A549 (cell line): ENCODE results near the gene MAP9. TPM values are rescaled to one million over a fixed set of nuclear protein-coding genes. Genes with fewer than 3 reads are reported as not detected.

Experiments used
- ATAC-seq, 2 experiments: fragments of 200-7000 bp in 1 of 2; fragments of >200 bp in 1 of 2; cut with Nextera tagmentation in 1 of 2; cut with Tn5 transposase in 1 of 2; 3 replicates each; pipeline versions ENCODE4 v1.8.0 to v1.9.1; 2018 to 2020; ENCODE audit warnings: mild to moderate bottlenecking in 1 of 2, moderate library complexity in 1 of 2
- CTCF ChIA-PET: fragments of 300-600 bp; sonication (Branson Sonifier 250); formaldehyde crosslinking; extraction: SDS; loops from one replicate; lab custom pipeline; 2021; ENCODE audit warnings: antibody characterized with exemption, inconsistent platforms; lab: Yijun Ruan, JAX
- POLR2A ChIA-PET: fragments of 350-600 bp; formaldehyde crosslinking; extraction: SDS; loops from one replicate; lab custom pipeline; 2021; ENCODE audit warnings: antibody characterized with exemption, inconsistent platforms; lab: Yijun Ruan, JAX
- DNase-seq, 2 experiments: peaks; one replicate each; pipeline versions ENCODE4 v3.0.0 to v3.0.0-alpha.2; 2011 to 2016; ENCODE audit warnings: low read depth in 1 of 2, low spot score in 1 of 2
- FAIRE-seq: peaks from 2 replicates; lab custom pipeline; 2011; peaks lifted over from hg19 to GRCh38; lab: Jason Lieb, UNC
- H3K27ac ChIP-seq, 2 experiments: fragments of >200 bp; sonication (Bioruptor Twin); formaldehyde crosslinking; 3 replicates each; pipeline ENCODE4 v1.5.1; 2016 to 2017
- H3K4me1 ChIP-seq: fragments of >200 bp; sonication (Bioruptor Twin); formaldehyde crosslinking; 3 replicates; pipeline ENCODE4 v1.6.1; 2016
- H3K4me2 ChIP-seq: fragments of >200 bp; sonication (Bioruptor Twin); formaldehyde crosslinking; 3 replicates; pipeline ENCODE4 v1.6.1; 2016
- H3K4me3 ChIP-seq: fragments of >200 bp; sonication (Bioruptor Twin); formaldehyde crosslinking; 3 replicates; pipeline ENCODE4 v1.5.1; 2016
- H3K9me3 ChIP-seq: fragments of >200 bp; sonication (Bioruptor Twin); formaldehyde crosslinking; 3 replicates; pipeline ENCODE4 v1.6.1; 2016
- ATOH8 ChIP-seq: fragments of 250-450 bp; sonication (Bioruptor Pico); IDR thresholded peaks from 2 replicates; pipeline ENCODE4 v1.5.0; 2020; ENCODE audit warnings: low read depth, mild to moderate bottlenecking, moderate library complexity
- CEBPB ChIP-seq, 2 experiments: fragments of >200 bp in 1 of 2; sonication (Bioruptor Twin) in 1 of 2; formaldehyde crosslinking in 1 of 2; IDR thresholded peaks; 2 replicates each; pipeline ENCODE4 v1.6.1; 2012 to 2016
- EHF ChIP-seq: fragments of 250-450 bp; sonication (Bioruptor Pico); IDR thresholded peaks from 2 replicates; pipeline ENCODE4 v1.5.0; 2020; ENCODE audit warnings: mild to moderate bottlenecking
- EHMT2 ChIP-seq: fragments of 200-600 bp; sonication (generic); IDR thresholded peaks from 2 replicates; pipeline ENCODE4 v1.6.1; 2016; ENCODE audit warnings: antibody characterized with exemption, low read depth, mild to moderate bottlenecking, moderate library complexity
- ELK1 ChIP-seq: fragments of 150-350 bp; IDR thresholded peaks from 2 replicates; pipeline ENCODE4 v1.6.1; 2014; ENCODE audit warnings: low read depth, mild to moderate bottlenecking, low read length
- FOXS1 ChIP-seq: fragments of 250-450 bp; sonication (Bioruptor Pico); IDR thresholded peaks from 2 replicates; pipeline ENCODE4 v1.5.0; 2020; ENCODE audit warnings: mild to moderate bottlenecking, moderate library complexity
- GATA3 ChIP-seq: IDR thresholded peaks from 2 replicates; pipeline ENCODE4 v1.6.1; 2012; ENCODE audit warnings: borderline replicate concordance
- HDAC2 ChIP-seq: fragments of 200-600 bp; sonication (generic); IDR thresholded peaks from 2 replicates; pipeline ENCODE4 v1.6.1; 2016
- HES2 ChIP-seq: fragments of >200 bp; sonication (Bioruptor Twin); formaldehyde crosslinking; IDR thresholded peaks from 2 replicates; pipeline ENCODE4 v1.6.1; 2016
- HOXA7 ChIP-seq: fragments of 250-450 bp; sonication (Bioruptor Pico); IDR thresholded peaks from 2 replicates; pipeline ENCODE4 v1.5.0; 2020; ENCODE audit warnings: mild to moderate bottlenecking, moderate library complexity
- HOXB5 ChIP-seq: fragments of 250-450 bp; sonication (Bioruptor Pico); IDR thresholded peaks from 2 replicates; pipeline ENCODE4 v1.5.0; 2020; ENCODE audit warnings: mild to moderate bottlenecking, moderate library complexity
- JUNB ChIP-seq: fragments of >200 bp; sonication (Bioruptor Twin); formaldehyde crosslinking; IDR thresholded peaks from 2 replicates; pipeline ENCODE4 v1.6.1; 2016
- MAFK ChIP-seq: fragments of 450-650 bp; IDR thresholded peaks from 2 replicates; pipeline ENCODE4 v1.6.1; 2014; ENCODE audit not compliant: partially characterized antibody
- NPAS2 ChIP-seq: fragments of 250-450 bp; sonication (Bioruptor Pico); IDR thresholded peaks from 2 replicates; pipeline ENCODE4 v1.8.0; 2022; ENCODE audit warnings: mild to moderate bottlenecking, moderate library complexity, borderline replicate concordance
- RCOR1 ChIP-seq: fragments of 150-350 bp; IDR thresholded peaks from 2 replicates; pipeline ENCODE4 v1.6.1; 2014; ENCODE audit warnings: antibody characterized with exemption, low read length, low read depth
- REST ChIP-seq: fragments of 200-600 bp; sonication (generic); IDR thresholded peaks from 2 replicates; pipeline ENCODE4 v1.6.1; 2016; ENCODE audit warnings: antibody characterized with exemption, mild to moderate bottlenecking, moderate library complexity
- TP53 ChIP-seq: fragments of 250-450 bp; sonication (Bioruptor Pico); IDR thresholded peaks from 2 replicates; pipeline ENCODE4 v1.5.0; 2021; ENCODE audit warnings: mild to moderate bottlenecking, moderate library complexity
- USF2 ChIP-seq: fragments of 450-650 bp; IDR thresholded peaks from 2 replicates; pipeline ENCODE4 v1.6.1; 2014; ENCODE audit warnings: antibody characterized with exemption
- ZC3H11A ChIP-seq: fragments of 450-650 bp; IDR thresholded peaks from 2 replicates; pipeline ENCODE4 v1.6.1; 2014; ENCODE audit warnings: antibody characterized with exemption, mild to moderate bottlenecking
- ZNF302 ChIP-seq: fragments of 250-450 bp; sonication (Bioruptor Pico); IDR thresholded peaks from 2 replicates; pipeline ENCODE4 v1.9.0; 2021; ENCODE audit warnings: inconsistent platforms, mild to moderate bottlenecking, moderate library complexity
- ZSCAN20 ChIP-seq: fragments of 250-450 bp; sonication (Bioruptor Pico); IDR thresholded peaks from 2 replicates; pipeline ENCODE4 v1.8.0; 2022; ENCODE audit warnings: mild to moderate bottlenecking, moderate library complexity
- WGBS: methylation state at CpG from one replicate; pipeline ENCODE4 v1.1.6; 2017; ENCODE audit errors: missing lambda C conversion rate; 5-methylcytosine and 5-hydroxymethylcytosine counted together
- polyA plus RNA-seq, 4 experiments: library from polyadenylated mRNA; depleted of rRNA in 3 of 4; stranded (reverse); fragments of >200 nt; fragmentation: RNase III in 1 of 4; extraction: RNeasy Plus Mini Kit Qiagen cat#74134 plus additional on column Dnase treatment in 1 of 4; gene quantifications; 2 replicates in 3 of 4; 3 replicates in 1 of 4; pipeline ENCODE4 v1.2.3, GENCODE V29; 2011 to 2017

MAP9 gene
- polyA plus RNA-seq, 2 of the 4 experiments (the other 2 are of a cell fraction): 8.2 to 18.1 TPM

- POLR2A ChIA-PET: no interaction called here
- no peak for ATAC-seq
These were observed 38.6 kb downstream of the MAP9 start for GRCh38 chr4:155338196-155338595.

GRCh38 chr4:155336242-155336641 lies 40.5 kb downstream of the MAP9 start:
- no peak overlapping the region for H3K4me3 ChIP-seq
- H3K27ac ChIP-seq: no peak overlapping the region
- FAIRE-seq (no peak), ATAC-seq (no peak), DNase-seq (no peak)
- peak; percentile 93 for TF ChIP-seq MAFK
- no peak for TF ChIP-seq ELK1
- 89% methylated on average over 3 of the region's 3 CpGs for WGBS
- POLR2A ChIA-PET: no interaction called here
- no peak overlapping the region for H3K4me2 ChIP-seq
- CTCF ChIA-PET: no interaction called here
- peaks cover 14% of the 10 kb centered on the region; the same call in 2 of the 3 replicates for H3K9me3 ChIP-seq
- H3K4me1 ChIP-seq: peaks cover 25% of the 10 kb centered on the region

More at GRCh38 chr4:155338196-155338595, 38.6 kb downstream of the MAP9 start:
- CTCF ChIA-PET: no interaction called here
- Histone ChIP-seq H3K9me3 (peaks cover 14% of the 10 kb centered on the region; the same call in 2 of the 3 replicates), H3K4me2 (no peak overlapping the region), H3K4me3 (no peak overlapping the region), H3K4me1 (peaks cover 42% of the 10 kb centered on the region), H3K27ac (peak overlapping the region; percentile 77 to 81; a peak in 5 of 6 replicates)
- TF ChIP-seq GATA3 (no peak), ZNF302 (no peak), EHMT2 (no peak), HOXA7 (CRISPR knock-in tag) (no peak), HOXB5 (no peak), REST (no peak), CEBPB (IDR thresholded peaks at IDR 0.05) (no peak), EHF (CRISPR knock-in tag) (no peak), RCOR1 (no peak), ZC3H11A (no peak), ZSCAN20 (CRISPR knock-in tag) (no peak), ATOH8 (CRISPR knock-in tag) (no peak), HDAC2 (no peak), NPAS2 (CRISPR knock-in tag) (no peak), USF2 (no peak), HES2 (no peak)
- WGBS: 91% methylated on average over 1 of the region's 1 CpG
- FAIRE-seq: no peak
- DNase-seq: no peak

- DNase-seq (no peak), ATAC-seq (no peak), FAIRE-seq (no peak)
- no peaks in the 10 kb centered on the region; the same call in 2 of the 3 replicates for H3K4me1 ChIP-seq
- H3K4me3 ChIP-seq: no peak overlapping the region
- TF ChIP-seq TP53 (no peak), FOXS1 (CRISPR knock-in tag) (no peak), NPAS2 (CRISPR knock-in tag) (no peak), MAFK (peak; percentile 84), JUNB (no peak)
- CTCF ChIA-PET: interaction anchor here (1.0 kb wide), 2 partner anchors 22 to 38 kb away, joined by 3 to 5 read pairs; no protein-coding TSS in a partner anchor
- no peak overlapping the region for H3K4me2 ChIP-seq
- no peaks in the 10 kb centered on the region for H3K9me3 ChIP-seq
- POLR2A ChIA-PET: no interaction called here
- no peak overlapping the region for H3K27ac ChIP-seq
These were observed 45.3 kb downstream of the MAP9 start for GRCh38 chr4:155331478-155331877.
